H1 (cell line): ENCODE data around the gene DNAJB7. TPM values are rescaled to one million over a fixed set of nuclear protein-coding genes. Genes with fewer than 3 reads are reported as not detected.
A peak's percentile ranks its signal among the peaks of the same experiment; 100 is the strongest.

ENCODE experiments used
- CTCF ChIA-PET: fragments of 300-600 bp; sonication (Branson Sonifier 250); formaldehyde crosslinking; loops from one replicate; lab custom pipeline; 2021; ENCODE audit not compliant: partially characterized antibody; lab: Charles Lee
- POLR2A ChIA-PET: fragments of 300-600 bp; sonication (Branson Sonifier 250); formaldehyde crosslinking; loops from one replicate; lab custom pipeline; 2021; ENCODE audit warnings: inconsistent platforms; ENCODE audit not compliant: partially characterized antibody; lab: Charles Lee
- DNase-seq, 2 experiments: peaks; one replicate each; pipeline versions ENCODE4 v3.0.0 to v3.0.0-alpha.2; 2010 to 2022; ENCODE audit warnings: low spot score in 2 of 2, low read depth in 1 of 2, mixed read lengths in 1 of 2
- FAIRE-seq: peaks from 2 replicates; lab custom pipeline; 2011; peaks lifted over from hg19 to GRCh38; lab: Jason Lieb, UNC
- H2AFZ ChIP-seq: 2 replicates; pipeline ENCODE4 v1.8.1; 2012; ENCODE audit warnings: low read length, inconsistent platforms
- H2AK5ac ChIP-seq: 2 replicates; pipeline ENCODE4 v1.6.1; 2013; ENCODE audit warnings: low read depth, low read length
- H2BK120ac ChIP-seq: replicated peaks from 2 replicates; pipeline ENCODE3; 2013; ENCODE audit warnings: low read depth, low read length, inconsistent platforms
- H2BK12ac ChIP-seq: 2 replicates; pipeline ENCODE4 v1.6.1; 2013; ENCODE audit warnings: low read depth, low read length
- H2BK15ac ChIP-seq: 2 replicates; pipeline ENCODE4 v1.6.1; 2013; ENCODE audit warnings: low read length
- H2BK20ac ChIP-seq: 2 replicates; pipeline ENCODE4 v1.6.1; 2013; ENCODE audit warnings: low read length
- H2BK5ac ChIP-seq: 2 replicates; pipeline ENCODE4 v1.6.1; 2013; ENCODE audit warnings: low read depth, low read length
- H3K14ac ChIP-seq: 2 replicates; pipeline ENCODE4 v1.6.1; 2013; ENCODE audit warnings: inconsistent platforms; ENCODE audit not compliant: insufficient read length
- H3K18ac ChIP-seq: 2 replicates; pipeline ENCODE4 v1.6.1; 2013; ENCODE audit warnings: low read length; ENCODE audit errors: extremely low read depth
- H3K23ac ChIP-seq: 2 replicates; pipeline ENCODE4 v1.6.1; 2013; ENCODE audit warnings: inconsistent platforms; ENCODE audit not compliant: insufficient read length
- H3K23me2 ChIP-seq: 2 replicates; pipeline ENCODE4 v1.6.1; 2013; ENCODE audit warnings: low read depth, low read length
- H3K27ac ChIP-seq: 2 replicates; pipeline ENCODE4 v1.6.1; 2011; ENCODE audit warnings: low read depth, low read length, inconsistent platforms
- H3K27me3 ChIP-seq, 4 experiments: replicated peaks in 1 of 4; 1 replicate in 1 of 4; 2 replicates in 3 of 4; pipeline versions ENCODE4 v1.6.1 to v1.8.1; 2011 to 2013; ENCODE audit warnings: low read length in 3 of 4, mild to moderate bottlenecking in 3 of 4, inconsistent platforms in 2 of 4, mixed read lengths in 2 of 4, moderate library complexity in 1 of 4; ENCODE audit not compliant: control insufficient read depth in 3 of 4, insufficient read depth in 3 of 4; ENCODE audit errors: extremely low read depth in 1 of 4
- H3K36me3 ChIP-seq, 4 experiments: 2 replicates each; pipeline versions ENCODE4 v1.6.1 to v1.8.1; 2011 to 2013; ENCODE audit warnings: mild to moderate bottlenecking in 4 of 4, low read length in 3 of 4, moderate library complexity in 2 of 4, control low read depth in 1 of 4, inconsistent platforms in 1 of 4; ENCODE audit not compliant: insufficient read depth in 4 of 4, control insufficient read depth in 2 of 4
- H3K4ac ChIP-seq: replicated peaks from 2 replicates; pipeline ENCODE3; 2013; ENCODE audit warnings: low read length, low read depth, mixed read lengths, inconsistent platforms; ENCODE audit not compliant: insufficient read length
- H3K4me1 ChIP-seq, 4 experiments: replicated peaks in 1 of 4; 1 replicate in 1 of 4; 2 replicates in 3 of 4; pipeline versions ENCODE4 v1.6.1 to v1.8.1; 2011 to 2013; ENCODE audit warnings: low read length in 3 of 4, inconsistent platforms in 2 of 4, mixed read lengths in 1 of 4; ENCODE audit not compliant: insufficient read depth in 4 of 4, control insufficient read depth in 3 of 4
- H3K4me2 ChIP-seq, 2 experiments: 2 replicates each; pipeline versions ENCODE4 v1.6.1 to v1.8.1; 2011 to 2013; ENCODE audit warnings: low read depth in 2 of 2, low read length in 2 of 2, control low read depth in 1 of 2, inconsistent platforms in 1 of 2, mild to moderate bottlenecking in 1 of 2; ENCODE audit not compliant: insufficient read depth in 1 of 2
- H3K4me3 ChIP-seq, 4 experiments: fragments of 200-600, 300-600 bp in 1 of 4; sonication (generic), shearing (Covaris generic), sonication (Bioruptor Twin) in 1 of 4; 2 replicates each; pipeline versions ENCODE4 v1.5.1 to v1.8.1; 2011 to 2016; ENCODE audit warnings: low read length in 4 of 4, low read depth in 3 of 4, control low read depth in 2 of 4, inconsistent platforms in 2 of 4, mild to moderate bottlenecking in 2 of 4, mixed read lengths in 1 of 4, moderate library complexity in 1 of 4; ENCODE audit not compliant: insufficient read depth in 2 of 4; ENCODE audit errors: extremely low read depth in 1 of 4
- H3K56ac ChIP-seq: replicated peaks from 2 replicates; pipeline ENCODE3; 2013; ENCODE audit warnings: low read depth, mild to moderate bottlenecking, mixed read lengths, low read length, inconsistent platforms; ENCODE audit not compliant: insufficient read length
- H3K79me1 ChIP-seq: 2 replicates; pipeline ENCODE4 v1.6.1; 2013; ENCODE audit warnings: low read depth, low read length, control low read depth
- H3K79me2 ChIP-seq, 2 experiments: 2 replicates each; pipeline versions ENCODE4 v1.6.1 to v1.8.1; 2012 to 2013; ENCODE audit warnings: low read length in 2 of 2, mild to moderate bottlenecking in 2 of 2, inconsistent platforms in 1 of 2; ENCODE audit not compliant: insufficient read depth in 2 of 2, control insufficient read depth in 1 of 2
- H3K9ac ChIP-seq, 4 experiments: replicated peaks in 1 of 4; 1 replicate in 1 of 4; 2 replicates in 3 of 4; pipeline versions ENCODE4 v1.6.1 to v1.8.1; 2011 to 2013; ENCODE audit warnings: low read depth in 3 of 4, low read length in 3 of 4, control low read depth in 2 of 4, mild to moderate bottlenecking in 2 of 4, moderate library complexity in 2 of 4, inconsistent platforms in 1 of 4; ENCODE audit errors: extremely low read depth in 1 of 4
- H3K9me3 ChIP-seq, 2 experiments: 2 replicates each; pipeline versions ENCODE4 v1.6.1 to v1.8.1; 2012 to 2013; ENCODE audit warnings: mild to moderate bottlenecking in 2 of 2, moderate library complexity in 2 of 2, control low read depth in 1 of 2, inconsistent platforms in 1 of 2, low read depth in 1 of 2, low read length in 1 of 2, mixed read lengths in 1 of 2; ENCODE audit not compliant: insufficient read depth in 2 of 2
- H4K20me1 ChIP-seq, 2 experiments: replicated peaks in 1 of 2; 2 replicates each; pipeline versions ENCODE3 to v1.8.1; 2011 to 2013; ENCODE audit warnings: inconsistent platforms in 2 of 2, low read length in 2 of 2, mild to moderate bottlenecking in 1 of 2; ENCODE audit not compliant: insufficient read depth in 2 of 2, control insufficient read depth in 1 of 2
- H4K5ac ChIP-seq: 2 replicates; pipeline ENCODE4 v1.6.1; 2013; ENCODE audit warnings: low read length, low read depth, mixed read lengths, inconsistent platforms; ENCODE audit not compliant: insufficient read length
- H4K8ac ChIP-seq: 2 replicates; pipeline ENCODE4 v1.8.0; 2013; ENCODE audit warnings: mild to moderate bottlenecking, moderate library complexity, low read length, inconsistent platforms; ENCODE audit not compliant: insufficient read depth; ENCODE audit errors: extremely low read depth
- H4K91ac ChIP-seq: replicated peaks from 2 replicates; pipeline ENCODE3; 2013; ENCODE audit warnings: low read length, mixed read lengths, inconsistent platforms; ENCODE audit not compliant: insufficient read length
- ASH2L ChIP-seq: fragments of 200-600, 300-600 bp; sonication (generic); IDR thresholded peaks from one replicate; pipeline ENCODE4 v1.7.1; 2017; ENCODE audit warnings: low read length
- HDAC6 ChIP-seq: IDR thresholded peaks from one replicate; pipeline ENCODE4 v1.7.1; 2012; ENCODE audit warnings: low read depth, mild to moderate bottlenecking, inconsistent platforms, low read length, moderate library complexity
- POLR2A ChIP-seq, 2 experiments: IDR thresholded peaks; 1 replicate in 1 of 2; 2 replicates in 1 of 2; pipeline ENCODE4 v1.6.1; 2011; ENCODE audit warnings: low read depth in 2 of 2, low read length in 2 of 2, mild to moderate bottlenecking in 2 of 2; ENCODE audit errors: control extremely low read depth in 1 of 2
- SRF ChIP-seq: IDR thresholded peaks from 2 replicates; pipeline ENCODE4 v1.6.1; 2011; ENCODE audit warnings: mild to moderate bottlenecking, low read depth, low read length, moderate library complexity
- TCF12 ChIP-seq: IDR thresholded peaks from 2 replicates; pipeline ENCODE4 v1.6.1; 2011; ENCODE audit warnings: low read depth, mild to moderate bottlenecking, low read length
- WGBS, 2 experiments: shearing (Covaris generic) in 1 of 2; methylation state at CpG; one replicate each; pipeline versions ENCODE4 v1.1.6 to v1.1.7; 2013 to 2015; ENCODE audit warnings: low lambda C conversion rate in 2 of 2, mixed read lengths in 2 of 2, inconsistent platforms in 1 of 2, low coverage in 1 of 2, missing lambda C conversion rate in 1 of 2; ENCODE audit not compliant: insufficient replicate concordance in 2 of 2, insufficient coverage in 1 of 2, insufficient read length in 1 of 2; ENCODE audit errors: extremely low coverage in 1 of 2, missing lambda C conversion rate in 1 of 2; 5-methylcytosine and 5-hydroxymethylcytosine counted together
- long read RNA-seq, 2 experiments: library from RNA in 1 of 2; library from capped mRNA in 1 of 2; stranded (forward); transcript quantifications; one replicate each; pipeline ENCODE4 v2.0.0, GENCODE V29; 2021; ENCODE audit warnings: inconsistent platforms in 1 of 2
- polyA minus RNA-seq, 3 experiments: library from RNA; depleted of rRNA, polyadenylated mRNA; stranded (reverse); fragments of >200 nt; gene quantifications; 1 replicate in 2 of 3; 2 replicates in 1 of 3; pipeline ENCODE4 v1.2.3, GENCODE V29; 2011
- polyA plus RNA-seq, 7 experiments: library from polyadenylated mRNA; depleted of rRNA in 3 of 7; stranded (reverse) in 5 of 7; unstranded in 2 of 7; fragments of >200 nt in 5 of 7; fragments of 200-250 nt in 2 of 7; gene quantifications; 1 replicate in 5 of 7; 2 replicates in 1 of 7; 4 replicates in 1 of 7; pipeline versions ENCODE4 v1.2.1 to v1.2.3, GENCODE V29; 2011 to 2013; ENCODE audit warnings: missing spikeins in 2 of 7, mixed read lengths in 2 of 7
- total RNA-seq: library from RNA; stranded (reverse); fragmentation: NEBNext Ultra II Directional; extraction: Animal tissue kit (Norgen Biotek cat#: 25700); gene quantifications from 2 replicates; pipeline ENCODE4 v1.2.1, GENCODE V29; 2021

The DNAJB7 gene
- total RNA-seq (not detected in 2 replicates), polyA plus RNA-seq (2011; rRNA removed) (not detected in 2 replicates), polyA minus RNA-seq (2011; rRNA and poly(A)+ RNA removed) (not detected in 2 replicates)
- polyA plus RNA-seq (2011; cell fraction: cytosol; rRNA removed) = not detected
- polyA plus RNA-seq (2011; cell fraction: nucleus; rRNA removed) = not detected
- polyA plus RNA-seq (2012, experiment 1 of 2) = 0.07 to 0.14 TPM (median 0.09 TPM) in 4 replicates
- polyA plus RNA-seq (2012, experiment 2 of 2) = not detected
- not detected for polyA plus RNA-seq (2013, experiment 1 of 2)
- polyA plus RNA-seq (2013, experiment 2 of 2) = not detected
- polyA minus RNA-seq (2011; cell fraction: cytosol; rRNA and poly(A)+ RNA removed) = not detected
- not detected for polyA minus RNA-seq (2011; cell fraction: nucleus; rRNA and poly(A)+ RNA removed)
- long read RNA-seq, experiment 1 = 0 reads
- long read RNA-seq, experiment 2 = 0 reads

DNA sequence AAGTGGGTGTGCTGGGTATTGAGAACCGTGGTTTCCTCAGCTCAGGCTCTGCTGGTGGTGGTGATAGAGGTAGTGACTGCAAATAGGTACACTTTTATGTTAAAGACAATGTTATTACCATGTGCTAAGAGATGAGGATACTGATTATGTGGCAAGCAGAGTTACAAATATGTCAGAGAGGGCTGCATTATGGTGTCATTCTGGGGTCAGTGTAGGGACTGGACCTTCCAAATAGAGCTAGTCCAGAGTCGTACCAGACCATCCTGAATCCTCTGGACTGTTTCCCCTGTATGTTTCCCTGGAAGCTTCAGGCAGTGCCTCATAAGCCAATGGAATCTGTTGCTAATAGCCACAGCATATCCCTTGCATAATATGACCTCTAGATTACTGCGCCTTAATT is at the start of gene DNAJB7:
Gene DNAJB7 (minus strand): TSS at position 101 of the 400 bp plus-strand sequence. CDS start 119 bp downstream, outside the sequence.
- Histone ChIP-seq H2AK5ac (no peak within 1 kb of the TSS), H3K9ac (peak within 1 kb of the TSS in 1 of 4 experiments; percentile 53; a peak in 1 of 7 replicates), H4K8ac (no peak within 1 kb of the TSS), H3K79me1 (no peaks in the 10 kb centered on the region; the same call in 1 of the 2 replicates), H3K27me3 (no peaks in the 10 kb centered on the region), H4K20me1 (peaks cover 2 to 4% of the 10 kb centered on the region in 2 experiments), H3K79me2 (peaks cover 7 to 70% of the 10 kb centered on the region in 2 experiments; a peak in 3 of 4 replicates), H2BK12ac (no peak within 1 kb of the TSS), H3K9me3 (no peaks in the 10 kb centered on the region), H3K18ac (no peak within 1 kb of the TSS), H3K23me2 (peaks cover 6% of the 10 kb centered on the region), H2AFZ (no peak within 1 kb of the TSS), H3K4me1 (peaks cover 0 to 3% (median 0%) of the 10 kb centered on the region in 4 experiments; a peak in 1 of 7 replicates), H2BK5ac (no peak within 1 kb of the TSS), H4K91ac (no peak within 1 kb of the TSS), H3K27ac (no peak within 1 kb of the TSS), H2BK20ac (no peak within 1 kb of the TSS), H3K14ac (no peak within 1 kb of the TSS), H2BK15ac (no peak within 1 kb of the TSS), H3K4ac (no peak within 1 kb of the TSS), H4K5ac (no peak within 1 kb of the TSS), H2BK120ac (no peak within 1 kb of the TSS), H3K36me3 (peaks cover 0 to 14% (median 0%) of the 10 kb centered on the region in 4 experiments; a peak in 4 of 8 replicates), H3K4me3 (no peak within 1 kb of the TSS), H3K56ac (no peak within 1 kb of the TSS), H3K4me2 (no peak within 1 kb of the TSS), H3K23ac (no peak within 1 kb of the TSS)
- no peak for DNase-seq
- 96% methylated on average over 3 of the region's 3 CpGs; no CpG with 5 or more reads in 1 of the 2 experiments for WGBS, 2 experiments
- no peak for FAIRE-seq
- CTCF ChIA-PET = no interaction called here
- POLR2A ChIA-PET = interaction anchor here (0.6 to 1.6 kb wide), 5 partner anchors 10 to 214 kb away, joined by 3 to 4 read pairs (median 3); no protein-coding TSS in a partner anchor
- TF ChIP-seq TCF12 (no peak), ASH2L (no peak), HDAC6 (no peak), SRF (no peak), POLR2A (IDR thresholded peaks at IDR 0.05; ENCODE audit: control extremely low read depth in 1 of 2, low read depth in 2 of 2, low read length in 2 of 2) (no peak)
